GM23338 (cell line): Measurements from ENCODE around the gene ITGB5. TPM values are rescaled to one million over a fixed set of nuclear protein-coding genes. Genes with fewer than 3 reads are reported as not detected.

Experiments
- ATAC-seq: fragments of 200-7000 bp; cut with Tn5 transposase; 3 replicates; pipeline ENCODE4 v1.9.1; 2020
- DNase-seq: peaks from one replicate; pipeline ENCODE4 v3.0.0-alpha.2; 2015; ENCODE audit warnings: low spot score
- H2AFZ ChIP-seq: fragments of 200-600 bp; sonication (generic); 2 replicates; pipeline ENCODE4 v1.8.0; 2016; ENCODE audit warnings: antibody characterized with exemption, mild to moderate bottlenecking, moderate library complexity
- H3F3A ChIP-seq: fragments of 200-600 bp; sonication (generic); replicated peaks from 2 replicates; pipeline ENCODE4 v1.8.0; 2017; ENCODE audit warnings: antibody characterized with exemption, mixed run types, low read depth
- H3K27ac ChIP-seq: fragments of 200-600 bp; sonication (generic); 2 replicates; pipeline ENCODE4 v1.6.1; 2016; ENCODE audit warnings: low read depth
- H3K27me3 ChIP-seq: fragments of 200-600 bp; sonication (generic); 2 replicates; pipeline ENCODE4 v1.8.0; 2016; ENCODE audit warnings: mild to moderate bottlenecking, mixed run types, moderate library complexity; ENCODE audit not compliant: insufficient read depth
- H3K36me3 ChIP-seq: fragments of 200-600 bp; sonication (generic); 2 replicates; pipeline ENCODE4 v1.8.0; 2016; ENCODE audit warnings: mild to moderate bottlenecking; ENCODE audit not compliant: insufficient read depth
- H3K4me1 ChIP-seq: fragments of 200-600 bp; sonication (generic); 2 replicates; pipeline ENCODE4 v1.8.0; 2016; ENCODE audit warnings: mild to moderate bottlenecking, moderate library complexity; ENCODE audit not compliant: insufficient read depth
- H3K4me2 ChIP-seq: fragments of 200-600 bp; sonication (generic); 2 replicates; pipeline ENCODE4 v1.7.1; 2017; ENCODE audit warnings: mixed run types
- H3K4me3 ChIP-seq: fragments of 200-600 bp; sonication (generic); 2 replicates; pipeline ENCODE4 v1.6.1; 2016; ENCODE audit warnings: mixed run types
- H3K79me2 ChIP-seq: fragments of 200-600 bp; sonication (generic); replicated peaks from 2 replicates; pipeline ENCODE4 v1.8.0; 2017; ENCODE audit warnings: mild to moderate bottlenecking; ENCODE audit not compliant: insufficient read depth
- H3K9me2 ChIP-seq: fragments of 200-600 bp; sonication (generic); 2 replicates; pipeline ENCODE4 v1.8.0; 2017; ENCODE audit not compliant: insufficient read depth
- H4K20me1 ChIP-seq: fragments of 200-600 bp; sonication (generic); replicated peaks from 2 replicates; pipeline ENCODE4 v1.8.0; 2017; ENCODE audit warnings: mild to moderate bottlenecking; ENCODE audit not compliant: insufficient read depth
- H3K27ac Mint-ChIP-seq: 2 replicates; pipeline ENCODE4 v1.8.0; 2020; ENCODE audit warnings: inconsistent platforms, mild to moderate bottlenecking, moderate library complexity, mixed read lengths
- H3K27me3 Mint-ChIP-seq: 3 replicates; pipeline ENCODE4 v1.8.0; 2022; ENCODE audit warnings: low read depth, mild to moderate bottlenecking, moderate library complexity, mixed read lengths, inconsistent platforms; ENCODE audit not compliant: insufficient read depth, poor library complexity
- H3K36me3 Mint-ChIP-seq: 3 replicates; pipeline ENCODE4 v1.8.0; 2021; ENCODE audit warnings: low read depth, mild to moderate bottlenecking, inconsistent platforms, moderate library complexity, mixed read lengths
- H3K4me1 Mint-ChIP-seq: 3 replicates; pipeline ENCODE4 v1.8.0; 2020; ENCODE audit warnings: mild to moderate bottlenecking, inconsistent platforms, mixed read lengths
- H3K4me3 Mint-ChIP-seq: 3 replicates; pipeline ENCODE4 v1.8.0; 2021; ENCODE audit warnings: moderate library complexity, mild to moderate bottlenecking, inconsistent platforms, mixed read lengths
- H3K9me3 Mint-ChIP-seq: 3 replicates; pipeline ENCODE4 v1.8.0; 2020; ENCODE audit warnings: moderate library complexity, mild to moderate bottlenecking, inconsistent platforms, mixed read lengths
- EZH2phosphoT487 ChIP-seq: fragments of 200-600 bp; sonication (generic); IDR thresholded peaks from one replicate; pipeline ENCODE4 v1.8.1; 2018; ENCODE audit warnings: antibody characterized with exemption; ENCODE audit not compliant: unreplicated experiment
- POLR2AphosphoS5 ChIP-seq: IDR thresholded peaks from 2 replicates; pipeline ENCODE4 v1.6.1; 2016; ENCODE audit warnings: antibody characterized with exemption, low read depth
- STAT1 ChIP-seq: IDR thresholded peaks from one replicate; pipeline ENCODE4 v1.6.1; 2016; ENCODE audit warnings: antibody characterized with exemption; ENCODE audit not compliant: unreplicated experiment
- ZNF462 ChIP-seq: fragments of 250-450 bp; sonication (Bioruptor Pico); IDR thresholded peaks from 2 replicates; pipeline ENCODE4 v1.5.0; 2020; ENCODE audit warnings: mild to moderate bottlenecking, moderate library complexity
- polyA plus RNA-seq: library from polyadenylated mRNA; unstranded; fragments of >200 nt; fragmentation: Nextera tagmentation; extraction: Ambion mirVana; gene quantifications from 2 replicates; pipeline ENCODE4 v1.2.1, GENCODE V29; 2016
- total RNA-seq: library from RNA; depleted of rRNA; stranded (reverse); fragments of >200 nt; shearing (Covaris generic); gene quantifications from 2 replicates; pipeline ENCODE4 v1.2.3, GENCODE V29; 2014
- TF ChIP-seq, protein P1 (sequence below): IDR thresholded peaks from 2 replicates; pipeline ENCODE4 v1.6.1; 2016; ENCODE audit warnings: antibody characterized with exemption
- TF ChIP-seq, protein P2 (sequence below), 2 experiments: fragments of 200-600 bp in 1 of 2; sonication (generic) in 1 of 2; conservative IDR thresholded peaks; 2 replicates each; pipeline versions ENCODE4 v1.5.1 to v1.6.1; 2016 to 2017; ENCODE audit warnings: antibody characterized with exemption in 2 of 2, low read depth in 2 of 2, mild to moderate bottlenecking in 2 of 2, moderate library complexity in 1 of 2

The ITGB5 gene
- total and polyA plus RNA-seq, 2 experiments from 2014 or later: 68.2 to 269 TPM

DNA sequence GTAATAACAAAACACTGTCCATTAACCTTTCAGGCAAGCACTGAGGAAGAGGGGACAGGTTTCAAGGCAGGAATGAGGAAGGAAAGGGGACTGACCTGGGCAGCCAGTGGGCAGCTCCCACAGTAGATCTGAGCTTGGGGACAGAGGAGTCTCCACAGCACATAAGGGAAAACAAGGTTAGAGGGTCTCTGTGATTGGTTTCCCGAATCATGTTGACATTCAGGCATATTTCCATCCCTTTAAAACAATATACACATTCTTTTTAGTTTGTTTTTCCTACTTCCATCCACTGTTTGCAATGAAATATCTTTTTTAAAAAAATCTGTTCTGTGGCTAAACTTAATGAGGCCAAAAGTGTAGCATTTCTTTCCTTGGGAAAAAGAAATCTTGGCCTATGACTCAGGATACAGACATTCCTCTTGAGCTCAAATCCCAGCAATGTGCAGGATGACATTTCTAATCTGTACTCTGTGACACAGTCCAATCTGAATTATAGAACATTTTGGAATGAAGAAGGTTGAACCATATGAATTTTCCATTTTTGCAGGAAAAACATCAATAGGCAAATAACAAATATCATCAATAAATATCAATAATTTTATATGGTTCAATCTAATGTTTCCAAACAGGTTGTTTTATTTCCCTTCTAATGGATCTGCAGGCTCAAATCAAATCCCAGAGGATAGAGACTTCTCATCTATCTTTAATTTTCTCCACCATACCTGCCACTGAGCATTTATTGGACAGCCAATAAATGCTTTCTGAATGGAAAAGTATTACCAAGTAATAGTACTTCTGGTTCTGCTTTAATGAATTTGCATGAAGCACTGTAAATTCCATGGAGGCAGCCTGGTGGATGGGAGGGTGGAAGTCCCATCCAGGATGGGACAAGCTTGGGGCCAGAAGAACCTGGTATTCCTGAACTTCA is 54.1 kb downstream of the ITGB5 start (continued):
- TF ChIP-seq ZNF462 (CRISPR knock-in tag) (no peak), EZH2phosphoT487 (no peak)
- TF ChIP-seq, protein P1, sequence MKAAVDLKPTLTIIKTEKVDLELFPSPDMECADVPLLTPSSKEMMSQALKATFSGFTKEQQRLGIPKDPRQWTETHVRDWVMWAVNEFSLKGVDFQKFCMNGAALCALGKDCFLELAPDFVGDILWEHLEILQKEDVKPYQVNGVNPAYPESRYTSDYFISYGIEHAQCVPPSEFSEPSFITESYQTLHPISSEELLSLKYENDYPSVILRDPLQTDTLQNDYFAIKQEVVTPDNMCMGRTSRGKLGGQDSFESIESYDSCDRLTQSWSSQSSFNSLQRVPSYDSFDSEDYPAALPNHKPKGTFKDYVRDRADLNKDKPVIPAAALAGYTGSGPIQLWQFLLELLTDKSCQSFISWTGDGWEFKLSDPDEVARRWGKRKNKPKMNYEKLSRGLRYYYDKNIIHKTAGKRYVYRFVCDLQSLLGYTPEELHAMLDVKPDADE: no peak

DNA sequence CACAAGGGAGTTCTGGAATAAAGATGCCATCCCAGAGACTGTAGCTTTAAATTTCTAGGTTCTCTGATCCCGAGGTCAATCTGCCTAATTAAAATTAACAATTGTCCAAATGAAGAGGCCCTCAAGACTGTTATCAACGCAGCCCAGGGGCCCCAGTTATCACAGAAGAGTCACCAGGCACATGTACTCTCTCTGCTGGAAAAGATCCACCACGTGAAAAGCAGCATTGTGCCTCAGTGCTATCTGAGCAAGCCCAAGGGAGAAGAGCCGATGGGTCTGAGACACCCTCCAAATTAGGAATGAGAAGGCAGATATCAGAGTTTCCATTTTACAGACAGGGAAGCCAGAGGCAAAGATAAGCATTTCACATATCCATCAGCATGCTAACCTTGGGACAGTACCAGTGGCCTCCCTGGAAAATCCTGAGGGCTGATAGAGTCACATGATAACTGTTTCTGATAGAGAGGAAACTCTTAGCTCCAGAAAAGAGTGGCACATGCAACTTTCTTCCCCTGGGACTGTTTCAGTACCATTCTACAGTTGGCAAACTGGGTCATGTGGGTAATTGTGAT is 55.5 kb downstream of the ITGB5 start:
- Mint-ChIP-seq H3K4me1 (peaks cover 73% of the 10 kb centered on the region), H3K27me3 (peaks cover 15% of the 10 kb centered on the region), H3K9me3 (no peaks in the 10 kb centered on the region), H3K36me3 (peaks cover 47% of the 10 kb centered on the region), H3K27ac (no peak overlapping the region), H3K4me3 (no peak overlapping the region)
- ATAC-seq (no peak), DNase-seq (no peak)
- Histone ChIP-seq H2AFZ (no peak overlapping the region), H3K27me3 (no peaks in the 10 kb centered on the region), H3K4me3 (no peak overlapping the region), H3K4me2 (no peak overlapping the region), H4K20me1 (peaks cover 2% of the 10 kb centered on the region; the same call in 1 of the 2 replicates), H3K36me3 (peaks cover 8% of the 10 kb centered on the region; the same call in 1 of the 2 replicates), H3K79me2 (peaks cover 36% of the 10 kb centered on the region), H3F3A (peaks cover 15% of the 10 kb centered on the region), H3K9me2 (no peaks in the 10 kb centered on the region), H3K27ac (0 out of 2 replicates have a peak overlapping the region, but pooled peaks have one; percentile 16), H3K4me1 (peaks cover 52% of the 10 kb centered on the region)
- TF ChIP-seq STAT1 (no peak), POLR2AphosphoS5 (no peak)
- TF ChIP-seq, protein P2, sequence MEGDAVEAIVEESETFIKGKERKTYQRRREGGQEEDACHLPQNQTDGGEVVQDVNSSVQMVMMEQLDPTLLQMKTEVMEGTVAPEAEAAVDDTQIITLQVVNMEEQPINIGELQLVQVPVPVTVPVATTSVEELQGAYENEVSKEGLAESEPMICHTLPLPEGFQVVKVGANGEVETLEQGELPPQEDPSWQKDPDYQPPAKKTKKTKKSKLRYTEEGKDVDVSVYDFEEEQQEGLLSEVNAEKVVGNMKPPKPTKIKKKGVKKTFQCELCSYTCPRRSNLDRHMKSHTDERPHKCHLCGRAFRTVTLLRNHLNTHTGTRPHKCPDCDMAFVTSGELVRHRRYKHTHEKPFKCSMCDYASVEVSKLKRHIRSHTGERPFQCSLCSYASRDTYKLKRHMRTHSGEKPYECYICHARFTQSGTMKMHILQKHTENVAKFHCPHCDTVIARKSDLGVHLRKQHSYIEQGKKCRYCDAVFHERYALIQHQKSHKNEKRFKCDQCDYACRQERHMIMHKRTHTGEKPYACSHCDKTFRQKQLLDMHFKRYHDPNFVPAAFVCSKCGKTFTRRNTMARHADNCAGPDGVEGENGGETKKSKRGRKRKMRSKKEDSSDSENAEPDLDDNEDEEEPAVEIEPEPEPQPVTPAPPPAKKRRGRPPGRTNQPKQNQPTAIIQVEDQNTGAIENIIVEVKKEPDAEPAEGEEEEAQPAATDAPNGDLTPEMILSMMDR (conservative IDR thresholded peaks at IDR 0.05; ENCODE audit: low read depth in 2 of 2): no peak
